Endothelial cell (in vitro differentiated cells): ENCODE data around the gene RING1. TPM values are rescaled to one million over a fixed set of nuclear protein-coding genes. Genes with fewer than 3 reads are reported as not detected.

Source experiments
- DNase-seq: peaks from one replicate; pipeline ENCODE4 v3.0.0; 2021; ENCODE audit warnings: low spot score
- H3K27ac Mint-ChIP-seq: one replicate; pipeline ENCODE4 v1.8.0; 2021; ENCODE audit warnings: mixed read lengths, inconsistent platforms; ENCODE audit not compliant: unreplicated experiment
- H3K27me3 Mint-ChIP-seq: one replicate; pipeline ENCODE4 v1.8.0; 2021; ENCODE audit warnings: mild to moderate bottlenecking, moderate library complexity, mixed read lengths, inconsistent platforms; ENCODE audit not compliant: unreplicated experiment
- H3K36me3 Mint-ChIP-seq: one replicate; pipeline ENCODE4 v1.8.0; 2021; ENCODE audit warnings: mild to moderate bottlenecking, low read depth, mixed read lengths, inconsistent platforms; ENCODE audit not compliant: unreplicated experiment
- H3K4me1 Mint-ChIP-seq: one replicate; pipeline ENCODE4 v1.8.0; 2021; ENCODE audit warnings: mild to moderate bottlenecking, mixed read lengths, inconsistent platforms; ENCODE audit not compliant: unreplicated experiment
- H3K4me3 Mint-ChIP-seq: one replicate; pipeline ENCODE4 v1.8.0; 2021; ENCODE audit warnings: mild to moderate bottlenecking, mixed read lengths, inconsistent platforms; ENCODE audit not compliant: unreplicated experiment
- H3K9me3 Mint-ChIP-seq: one replicate; pipeline ENCODE4 v1.8.0; 2021; ENCODE audit warnings: mixed read lengths, inconsistent platforms; ENCODE audit not compliant: unreplicated experiment
- total RNA-seq: library from RNA; stranded (reverse); fragmentation: NEBNext Ultra II Directional; extraction: Animal tissue kit (Norgen Biotek cat#: 25700); gene quantifications from one replicate; pipeline ENCODE4 v1.2.1, GENCODE V29; 2021; ENCODE audit not compliant: unreplicated experiment
- TF ChIP-seq, protein P1 (sequence below): fragments of 200-600 bp; sonication (generic); IDR thresholded peaks from one replicate; pipeline ENCODE4 v1.5.0; 2021; ENCODE audit warnings: antibody characterized with exemption; ENCODE audit not compliant: unreplicated experiment

RING1 gene
- total RNA-seq, 1 donor from 2014 or later: 19.6 TPM

DNA sequence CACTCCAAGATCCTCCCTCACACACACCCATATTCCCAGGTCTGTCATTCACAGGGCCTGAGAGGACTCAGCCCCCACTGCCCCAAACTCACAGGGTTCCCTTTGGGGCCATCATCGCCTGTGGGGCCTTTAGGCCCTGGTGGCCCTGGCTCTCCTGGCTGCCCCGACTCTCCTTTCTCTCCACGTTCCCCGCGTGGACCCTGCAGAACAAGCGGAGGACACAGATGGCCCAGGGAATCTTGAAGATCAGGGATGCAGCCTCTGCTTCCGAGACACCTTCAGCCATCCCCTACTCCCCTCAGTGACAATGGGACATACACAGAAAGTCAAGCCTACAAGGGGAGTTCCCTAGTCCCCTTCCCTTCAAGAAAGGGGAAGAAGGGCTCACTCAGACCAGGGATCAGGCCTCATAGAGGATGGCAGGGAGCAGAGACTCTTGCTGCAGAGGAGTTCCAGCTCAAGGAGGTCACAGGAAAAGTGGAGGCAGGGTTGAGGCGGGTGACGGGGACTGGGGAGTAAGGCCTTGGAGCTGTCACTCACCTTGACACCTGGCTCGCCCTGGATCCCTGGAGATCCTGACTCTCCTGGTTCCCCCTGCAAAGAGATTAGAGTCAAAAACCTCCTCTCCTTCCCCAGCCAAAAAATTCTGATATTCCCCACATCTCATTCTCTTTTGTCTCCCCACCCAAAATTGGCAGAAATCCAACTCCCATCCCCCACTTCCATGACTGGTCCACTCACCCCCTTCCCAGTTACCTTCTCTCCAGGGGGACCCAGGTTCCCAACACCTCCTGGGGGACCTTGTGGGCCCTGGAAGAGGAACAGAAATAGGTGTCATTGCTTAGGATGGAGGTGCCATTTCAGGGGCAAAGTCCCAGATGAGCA, 38.8 kb upstream of the RING1 start:
- DNase-seq: no peak
- Mint-ChIP-seq H3K9me3 (no peaks in the 10 kb centered on the region), H3K27me3 (peaks cover 9% of the 10 kb centered on the region), H3K27ac (no peak overlapping the region), H3K4me3 (no peak overlapping the region), H3K4me1 (no peaks in the 10 kb centered on the region), H3K36me3 (peaks cover 8% of the 10 kb centered on the region)
- TF ChIP-seq, protein P1, sequence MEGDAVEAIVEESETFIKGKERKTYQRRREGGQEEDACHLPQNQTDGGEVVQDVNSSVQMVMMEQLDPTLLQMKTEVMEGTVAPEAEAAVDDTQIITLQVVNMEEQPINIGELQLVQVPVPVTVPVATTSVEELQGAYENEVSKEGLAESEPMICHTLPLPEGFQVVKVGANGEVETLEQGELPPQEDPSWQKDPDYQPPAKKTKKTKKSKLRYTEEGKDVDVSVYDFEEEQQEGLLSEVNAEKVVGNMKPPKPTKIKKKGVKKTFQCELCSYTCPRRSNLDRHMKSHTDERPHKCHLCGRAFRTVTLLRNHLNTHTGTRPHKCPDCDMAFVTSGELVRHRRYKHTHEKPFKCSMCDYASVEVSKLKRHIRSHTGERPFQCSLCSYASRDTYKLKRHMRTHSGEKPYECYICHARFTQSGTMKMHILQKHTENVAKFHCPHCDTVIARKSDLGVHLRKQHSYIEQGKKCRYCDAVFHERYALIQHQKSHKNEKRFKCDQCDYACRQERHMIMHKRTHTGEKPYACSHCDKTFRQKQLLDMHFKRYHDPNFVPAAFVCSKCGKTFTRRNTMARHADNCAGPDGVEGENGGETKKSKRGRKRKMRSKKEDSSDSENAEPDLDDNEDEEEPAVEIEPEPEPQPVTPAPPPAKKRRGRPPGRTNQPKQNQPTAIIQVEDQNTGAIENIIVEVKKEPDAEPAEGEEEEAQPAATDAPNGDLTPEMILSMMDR: no peak

DNA sequence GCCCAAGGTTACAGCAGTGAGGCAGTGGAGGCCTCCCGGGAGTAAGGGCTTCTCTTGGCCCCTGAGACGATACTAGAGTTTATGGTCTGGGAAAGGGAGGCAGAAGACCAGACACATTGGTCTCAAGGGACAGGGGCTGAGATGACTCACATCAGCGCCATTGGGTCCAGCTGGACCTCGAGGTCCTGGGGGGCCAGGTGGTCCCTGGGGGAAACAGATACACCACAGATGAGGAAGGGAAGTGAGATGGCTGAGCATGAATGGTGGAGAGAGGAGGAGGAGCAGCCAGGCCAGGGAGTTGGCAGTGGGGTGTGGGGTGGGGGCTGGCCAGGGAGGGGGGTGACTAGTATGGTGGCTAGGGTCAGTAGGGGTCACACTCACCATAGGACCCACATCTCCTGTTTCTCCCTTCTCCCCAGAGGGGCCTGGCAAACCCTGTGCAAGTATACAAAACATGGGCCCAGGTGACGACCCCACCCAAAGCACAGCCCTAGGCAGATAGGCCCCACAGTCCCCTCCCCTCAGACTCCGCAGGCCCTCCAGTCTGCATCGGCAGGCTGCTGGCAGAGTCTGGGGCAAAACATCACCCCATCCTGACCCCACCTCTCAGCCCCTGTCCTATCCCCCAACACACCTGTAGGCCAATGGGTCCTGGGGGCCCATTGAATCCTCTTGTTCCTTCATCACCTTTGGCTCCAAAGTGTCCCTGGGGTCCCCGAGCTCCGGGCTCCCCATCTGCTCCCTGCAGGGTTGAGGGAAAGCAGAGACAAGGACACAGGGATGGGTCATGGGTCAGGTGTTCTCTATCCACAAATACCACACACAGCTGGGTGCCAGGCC, 37.9 kb upstream of the RING1 start:
- DNase-seq: no peak
- TF ChIP-seq, protein P1: no peak
- H3K27ac Mint-ChIP-seq: no peak overlapping the region
- no peaks in the 10 kb centered on the region for H3K9me3 Mint-ChIP-seq
- H3K4me1 Mint-ChIP-seq: no peaks in the 10 kb centered on the region
- H3K4me3 Mint-ChIP-seq: no peak overlapping the region
- peaks cover 15% of the 10 kb centered on the region for H3K36me3 Mint-ChIP-seq
- H3K27me3 Mint-ChIP-seq: peaks cover 10% of the 10 kb centered on the region

DNA sequence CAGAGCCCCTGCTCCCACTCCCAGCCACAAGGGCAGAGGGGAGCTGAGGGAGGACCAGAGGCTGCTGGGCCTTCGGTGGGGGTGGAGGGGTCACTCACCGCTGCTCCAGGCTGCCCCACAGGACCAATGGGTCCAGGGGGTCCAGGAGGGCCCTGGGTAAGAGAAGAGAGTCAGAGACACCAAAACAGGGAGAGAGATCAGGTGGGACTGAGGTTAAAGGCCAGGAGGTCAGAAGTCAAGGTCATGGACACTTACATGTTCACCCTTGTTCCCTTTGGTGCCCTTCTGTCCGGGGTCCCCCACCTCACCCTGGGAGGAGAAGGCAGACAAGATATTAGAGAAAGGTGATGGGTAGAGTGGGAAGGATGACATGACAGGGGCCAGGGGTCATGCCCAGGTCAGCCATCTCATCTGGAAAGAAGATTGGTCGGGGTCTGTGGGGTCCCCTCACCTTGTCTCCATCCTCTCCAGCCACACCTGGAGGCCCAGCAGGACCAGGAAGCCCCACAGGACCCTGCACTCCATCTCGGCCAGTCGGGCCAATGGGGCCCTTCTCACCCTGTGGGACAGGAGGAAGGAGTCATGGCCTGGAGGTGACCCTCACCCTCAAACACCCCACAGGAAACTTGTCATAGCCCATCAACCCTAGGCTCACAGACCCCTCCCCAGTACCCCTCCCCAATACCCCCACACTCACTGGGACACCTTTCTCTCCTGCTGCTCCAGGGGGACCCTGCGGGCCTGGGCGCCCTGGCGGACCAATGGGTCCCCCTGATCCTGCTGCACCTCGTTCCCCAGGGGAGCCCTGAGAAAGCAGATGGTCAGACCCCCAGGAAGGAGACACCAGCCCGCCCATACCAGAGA, 37.1 kb upstream of the RING1 start:
- no peak for DNase-seq
- H3K4me3 Mint-ChIP-seq: no peak overlapping the region
- H3K36me3 Mint-ChIP-seq: peaks cover 10% of the 10 kb centered on the region
- H3K27me3 Mint-ChIP-seq: peaks cover 14% of the 10 kb centered on the region
- H3K4me1 Mint-ChIP-seq: no peaks in the 10 kb centered on the region
- no peaks in the 10 kb centered on the region for H3K9me3 Mint-ChIP-seq
- no peak overlapping the region for H3K27ac Mint-ChIP-seq
- TF ChIP-seq, protein P1: no peak

DNA sequence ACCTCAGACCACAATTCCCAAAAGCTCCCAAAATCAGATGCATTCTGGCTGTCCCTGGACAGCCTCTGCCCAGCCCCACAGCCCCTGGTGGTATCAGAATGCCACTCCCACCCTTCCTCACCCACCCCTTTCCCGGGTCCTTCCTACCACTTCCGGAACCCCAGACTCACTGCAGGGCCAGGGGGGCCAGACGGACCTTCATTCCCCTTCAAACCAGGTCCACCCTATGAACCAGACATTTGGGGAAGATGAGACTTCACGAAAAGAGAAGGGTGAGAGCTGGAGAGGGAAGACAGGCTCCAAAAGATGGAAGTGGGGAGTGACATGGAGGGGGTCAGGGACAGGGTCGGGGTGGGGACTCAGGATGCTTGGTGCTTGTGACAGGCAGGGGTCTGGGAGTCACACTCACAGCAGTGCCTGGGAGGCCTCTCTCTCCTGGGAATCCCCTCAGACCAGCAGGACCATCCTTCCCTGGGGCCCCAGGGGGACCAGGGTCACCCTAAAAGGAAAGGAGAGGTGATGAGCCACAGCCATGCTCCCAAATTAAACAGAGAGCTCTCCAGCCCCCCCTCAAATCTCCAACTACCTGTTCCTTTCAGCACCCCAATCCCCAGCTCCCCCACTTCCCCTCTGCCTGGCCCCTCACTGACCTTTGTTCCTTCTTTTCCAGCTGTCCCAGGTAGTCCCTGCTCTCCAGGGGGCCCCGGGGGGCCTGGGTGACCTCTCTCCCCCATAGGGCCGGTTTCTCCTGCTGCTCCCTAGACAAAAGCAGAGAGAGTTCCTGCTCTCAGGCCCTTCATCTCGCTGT, 36.2 kb upstream of the RING1 start:
- peaks cover 10% of the 10 kb centered on the region for H3K36me3 Mint-ChIP-seq
- H3K27ac Mint-ChIP-seq: no peak overlapping the region
- H3K9me3 Mint-ChIP-seq: no peaks in the 10 kb centered on the region
- H3K4me3 Mint-ChIP-seq: no peak overlapping the region
- peaks cover 14% of the 10 kb centered on the region for H3K27me3 Mint-ChIP-seq
- H3K4me1 Mint-ChIP-seq: no peaks in the 10 kb centered on the region
- DNase-seq: no peak
- TF ChIP-seq, protein P1: no peak
